B cell (primary cell): ENCODE data around the gene GDF9. TPM values are rescaled to one million over a fixed set of nuclear protein-coding genes. Genes with fewer than 3 reads are reported as not detected.

Experiments
- ATAC-seq: fragments of 200-7000 bp; cut with Tn5 transposase; one replicate; pipeline ENCODE4 v1.10.0; 2021; ENCODE audit warnings: low read depth, mild to moderate bottlenecking, moderate number of reproducible peaks, moderate library complexity
- CTCF ChIA-PET: fragments of 350-600 bp; sonication (Branson Sonifier 250); formaldehyde crosslinking; loops from one replicate; lab custom pipeline; 2021; ENCODE audit warnings: antibody characterized with exemption, inconsistent platforms; lab: Charles Lee
- POLR2A ChIA-PET: fragments of 350-600 bp; sonication (Branson Sonifier 250); formaldehyde crosslinking; loops from one replicate; lab custom pipeline; 2021; ENCODE audit warnings: antibody characterized with exemption; lab: Charles Lee
- DNase-seq: peaks from one replicate; pipeline ENCODE4 v3.0.0; 2013
- H2AFZ ChIP-seq: 2 replicates; pipeline ENCODE4 v1.6.1; 2012; ENCODE audit warnings: mild to moderate bottlenecking, low read depth, low read length; ENCODE audit not compliant: insufficient read depth, poor library complexity, severe bottlenecking
- H3K27ac ChIP-seq, 2 donors: 1 replicate in 1 of 2; 2 replicates in 1 of 2; pipeline ENCODE4 v1.5.1; 2012 to 2013; ENCODE audit warnings: low read length in 2 of 2, mild to moderate bottlenecking in 2 of 2, moderate library complexity in 1 of 2
- H3K27me3 ChIP-seq, 4 experiments: fragments of 200-600 bp in 1 of 4; sonication (generic) in 1 of 4; replicated peaks in 1 of 4; 1 replicate in 2 of 4; 2 replicates in 2 of 4; pipeline versions ENCODE4 v1.6.1 to v1.7.0; 2013 to 2016; ENCODE audit warnings: low read length in 3 of 4, mild to moderate bottlenecking in 2 of 4, mixed read lengths in 1 of 4, moderate library complexity in 1 of 4; ENCODE audit not compliant: insufficient read depth in 4 of 4, control insufficient read depth in 3 of 4; ENCODE audit errors: control extremely low read depth in 1 of 4
- H3K36me3 ChIP-seq, 2 experiments: replicated peaks in 1 of 2; 1 replicate in 1 of 2; 2 replicates in 1 of 2; pipeline versions ENCODE4 v1.6.1 to v1.7.1; 2013; ENCODE audit warnings: low read length in 1 of 2; ENCODE audit not compliant: insufficient read depth in 2 of 2, control insufficient read depth in 1 of 2; ENCODE audit errors: control extremely low read depth in 1 of 2, extremely low read depth in 1 of 2
- H3K4me1 ChIP-seq, 2 donors: fragments of 200-600 bp in 1 of 2; sonication (generic) in 1 of 2; 1 replicate in 1 of 2; 2 replicates in 1 of 2; pipeline versions ENCODE4 v1.5.1 to v1.6.1; 2013 to 2017; ENCODE audit warnings: low read length in 2 of 2; ENCODE audit not compliant: control insufficient read depth in 2 of 2, insufficient read depth in 2 of 2
- H3K4me2 ChIP-seq: replicated peaks from 2 replicates; pipeline ENCODE3; 2012; ENCODE audit warnings: mild to moderate bottlenecking, low read depth, low read length; ENCODE audit not compliant: poor library complexity, severe bottlenecking
- H3K4me3 ChIP-seq, 5 experiments: fragments of 200-600 bp in 1 of 5; sonication (generic) in 1 of 5; 1 replicate in 3 of 5; 2 replicates in 2 of 5; pipeline versions ENCODE4 v1.5.1 to v1.7.0; 2011 to 2016; ENCODE audit warnings: low read length in 4 of 5, mild to moderate bottlenecking in 4 of 5, low read depth in 2 of 5, control low read depth in 1 of 5, moderate library complexity in 1 of 5; ENCODE audit not compliant: insufficient read depth in 1 of 5; ENCODE audit errors: control extremely low read depth in 1 of 5, extremely low read depth in 1 of 5
- H3K79me2 ChIP-seq: fragments of 200-600 bp; sonication (generic); one replicate; pipeline ENCODE4 v1.6.0; 2016; ENCODE audit warnings: low read length; ENCODE audit not compliant: control insufficient read depth, insufficient read depth
- H3K9ac ChIP-seq: fragments of 200-600 bp; sonication (generic); 2 replicates; pipeline ENCODE4 v1.6.1; 2017; ENCODE audit warnings: mild to moderate bottlenecking, low read length, moderate library complexity
- H3K9me3 ChIP-seq, 3 donors: one replicate each; pipeline versions ENCODE4 v1.6.1 to v1.7.1; 2013; ENCODE audit warnings: low read length in 2 of 3; ENCODE audit not compliant: control insufficient read depth in 2 of 3, insufficient read depth in 1 of 3; ENCODE audit errors: control extremely low read depth in 1 of 3
- H4K20me1 ChIP-seq: 2 replicates; pipeline ENCODE4 v1.6.0; 2012; ENCODE audit warnings: mild to moderate bottlenecking, low read length; ENCODE audit not compliant: insufficient read depth, control insufficient read depth, poor library complexity, severe bottlenecking
- H3K27ac Mint-ChIP-seq: one replicate; pipeline ENCODE4 v1.8.0; 2021; ENCODE audit warnings: mixed read lengths
- H3K27me3 Mint-ChIP-seq: one replicate; pipeline ENCODE4 v1.8.0; 2021; ENCODE audit warnings: mixed read lengths
- H3K4me1 Mint-ChIP-seq: one replicate; pipeline ENCODE4 v1.8.0; 2021; ENCODE audit warnings: mixed read lengths
- H3K4me3 Mint-ChIP-seq: one replicate; pipeline ENCODE4 v1.8.0; 2021; ENCODE audit warnings: mixed read lengths
- H3K9me3 Mint-ChIP-seq: one replicate; pipeline ENCODE4 v1.8.0; 2022; ENCODE audit warnings: mixed read lengths; ENCODE audit not compliant: insufficient read depth
- EZH2 ChIP-seq: IDR thresholded peaks from 2 replicates; pipeline ENCODE4 v1.6.1; 2012; ENCODE audit warnings: borderline replicate concordance, low read depth, mild to moderate bottlenecking, moderate library complexity, low read length; ENCODE audit not compliant: insufficient read depth, poor library complexity, severe bottlenecking
- WGBS: methylation state at CpG from one replicate; pipeline ENCODE4 v1.1.5; 2013; ENCODE audit warnings: missing lambda C conversion rate; ENCODE audit not compliant: insufficient coverage; 5-methylcytosine and 5-hydroxymethylcytosine counted together
- intact Hi-C: fragments of 100-400 bp; cut with micrococcal nuclease; formaldehyde crosslinking; loops from one replicate; pipeline ENCODE4 v1.10.0; 2022
- polyA plus RNA-seq: library from polyadenylated mRNA; depleted of rRNA; stranded (reverse); fragments of >200 nt; gene quantifications from 2 replicates; pipeline ENCODE4 v1.2.3, GENCODE V29; 2012
- total RNA-seq, 2 donors: library from RNA; stranded (reverse); fragments of 120-200 nt in 1 of 2; gene quantifications; 1 replicate in 1 of 2; 2 replicates in 1 of 2; pipeline versions ENCODE4 v1.2.3 to v1.2.4, GENCODE V29; 2013 to 2022
- TF ChIP-seq, protein P1 (sequence below): fragments of 200-600 bp; IDR thresholded peaks from one replicate; pipeline ENCODE4 v1.8.0; 2022; ENCODE audit warnings: antibody characterized with exemption, mild to moderate bottlenecking

The GDF9 gene
- total and polyA plus RNA-seq, 2 donors (not counting 1 experiment from before 2014, with no cell fraction given), result 0.67 to 0.88 TPM

- Histone ChIP-seq H3K4me1 (no peaks in the 10 kb centered on the region), H3K9ac (no peak overlapping the region), H3K79me2 (no peaks in the 10 kb centered on the region), H3K36me3 (peaks cover 29 to 60% of the 10 kb centered on the region in 2 experiments), H3K27ac (no peak overlapping the region), H3K9me3 (no peaks in the 10 kb centered on the region), H3K4me2 (no peak overlapping the region), H3K4me3 (no peak overlapping the region), H3K27me3 (no peaks in the 10 kb centered on the region), H4K20me1 (no peaks in the 10 kb centered on the region), H2AFZ (no peak overlapping the region)
- POLR2A ChIA-PET, result interaction anchor here (1.1 kb wide), 1 partner anchor 53 kb away, joined by 3 read pairs; the partner anchor contains the start of gene SHROOM1
- intact Hi-C loops, result loop anchor here (1.0 to 5.0 kb wide), 3 partner anchors 53 to 498 kb away; partner anchors contain the start of gene SHROOM1
- CTCF ChIA-PET, result interaction anchor here (0.7 to 7.9 kb wide), 29 partner anchors 8 to 1067 kb away, joined by 3 to 75 read pairs (median 4); partner anchors contain the start of gene SHROOM1
- WGBS, result no CpG with 5 or more reads among the region's 2 CpGs
- Mint-ChIP-seq H3K4me1 (peaks cover 8% of the 10 kb centered on the region), H3K9me3 (no peaks in the 10 kb centered on the region), H3K4me3 (no peak overlapping the region), H3K27me3 (no peaks in the 10 kb centered on the region), H3K27ac (no peak overlapping the region)
- DNase-seq (peak; percentile 69), ATAC-seq (peak; percentile 53)
- TF ChIP-seq, protein P1, sequence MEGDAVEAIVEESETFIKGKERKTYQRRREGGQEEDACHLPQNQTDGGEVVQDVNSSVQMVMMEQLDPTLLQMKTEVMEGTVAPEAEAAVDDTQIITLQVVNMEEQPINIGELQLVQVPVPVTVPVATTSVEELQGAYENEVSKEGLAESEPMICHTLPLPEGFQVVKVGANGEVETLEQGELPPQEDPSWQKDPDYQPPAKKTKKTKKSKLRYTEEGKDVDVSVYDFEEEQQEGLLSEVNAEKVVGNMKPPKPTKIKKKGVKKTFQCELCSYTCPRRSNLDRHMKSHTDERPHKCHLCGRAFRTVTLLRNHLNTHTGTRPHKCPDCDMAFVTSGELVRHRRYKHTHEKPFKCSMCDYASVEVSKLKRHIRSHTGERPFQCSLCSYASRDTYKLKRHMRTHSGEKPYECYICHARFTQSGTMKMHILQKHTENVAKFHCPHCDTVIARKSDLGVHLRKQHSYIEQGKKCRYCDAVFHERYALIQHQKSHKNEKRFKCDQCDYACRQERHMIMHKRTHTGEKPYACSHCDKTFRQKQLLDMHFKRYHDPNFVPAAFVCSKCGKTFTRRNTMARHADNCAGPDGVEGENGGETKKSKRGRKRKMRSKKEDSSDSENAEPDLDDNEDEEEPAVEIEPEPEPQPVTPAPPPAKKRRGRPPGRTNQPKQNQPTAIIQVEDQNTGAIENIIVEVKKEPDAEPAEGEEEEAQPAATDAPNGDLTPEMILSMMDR, result peak; percentile 78
- no peak for TF ChIP-seq EZH2
Measured at GRCh38 chr5:132883261-132883834, 17.1 kb upstream of the GDF9 start.

DNA sequence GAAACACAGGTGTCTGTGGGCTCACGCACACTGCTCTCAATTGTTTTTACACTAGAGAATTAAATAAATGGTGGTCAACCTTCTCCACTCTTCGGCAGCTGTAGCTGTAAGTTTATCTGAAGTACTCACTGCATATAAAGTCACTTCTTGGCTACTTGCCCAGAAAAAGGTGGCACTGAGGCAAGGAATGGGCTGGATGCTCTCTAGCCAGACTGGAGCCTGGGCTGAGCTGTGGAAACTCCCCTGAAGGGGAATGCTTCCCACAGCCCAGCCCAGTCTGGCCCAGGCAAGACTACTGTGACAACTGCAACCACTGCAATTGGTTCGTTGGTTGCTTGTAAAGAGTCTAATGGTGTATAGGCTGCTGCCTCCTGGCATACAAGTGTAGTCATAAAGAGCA is 11.7 kb upstream of the GDF9 start:
- Histone ChIP-seq H3K27me3 (no peaks in the 10 kb centered on the region), H3K36me3 (peaks cover 11 to 55% of the 10 kb centered on the region in 2 experiments), H2AFZ (no peak overlapping the region), H3K4me2 (no peak overlapping the region), H3K79me2 (no peaks in the 10 kb centered on the region), H4K20me1 (no peaks in the 10 kb centered on the region), H3K27ac (no peak overlapping the region), H3K9me3 (no peaks in the 10 kb centered on the region), H3K9ac (no peak overlapping the region), H3K4me1 (no peaks in the 10 kb centered on the region), H3K4me3 (no peak overlapping the region)
- Mint-ChIP-seq H3K27ac (no peak overlapping the region), H3K9me3 (no peaks in the 10 kb centered on the region), H3K4me1 (no peaks in the 10 kb centered on the region), H3K27me3 (no peaks in the 10 kb centered on the region), H3K4me3 (no peak overlapping the region)
- intact Hi-C loops, result no loop called here
- ATAC-seq (no peak), DNase-seq (no peak)
- CTCF ChIA-PET, result no interaction called here
- TF ChIP-seq, protein P1, result no peak
- TF ChIP-seq EZH2, result no peak
- POLR2A ChIA-PET, result no interaction called here
- WGBS, result no CpG with 5 or more reads among the region's 3 CpGs
